Liver (tissue), 9 donors: Measurements from ENCODE around the gene PHKB. TPM values are rescaled to one million over a fixed set of nuclear protein-coding genes. Genes with fewer than 3 reads are reported as not detected.

Experiments
- DNase-seq: peaks from one replicate; pipeline ENCODE4 v3.0.0-alpha.2; 2017; ENCODE audit warnings: low spot score
- H3K27ac ChIP-seq, 2 donors: one replicate each; pipeline ENCODE4 v1.7.0; 2013; ENCODE audit warnings: inconsistent platforms in 2 of 2, low read length in 2 of 2, control low read depth in 1 of 2, low read depth in 1 of 2, mild to moderate bottlenecking in 1 of 2
- H3K27me3 ChIP-seq, 4 donors: one replicate each; pipeline versions ENCODE4 v1.6.1 to v1.7.0; 2013; ENCODE audit warnings: low read length in 3 of 4, inconsistent platforms in 1 of 4, mild to moderate bottlenecking in 1 of 4, moderate library complexity in 1 of 4; ENCODE audit not compliant: control insufficient read depth in 4 of 4, insufficient read depth in 4 of 4
- H3K36me3 ChIP-seq, 4 donors: one replicate each; pipeline versions ENCODE4 v1.6.1 to v1.7.0; 2013; ENCODE audit warnings: low read length in 3 of 4, mild to moderate bottlenecking in 3 of 4, low read depth in 1 of 4, moderate library complexity in 1 of 4; ENCODE audit not compliant: control insufficient read depth in 4 of 4, insufficient read depth in 3 of 4
- H3K4me1 ChIP-seq, 4 donors: one replicate each; pipeline versions ENCODE4 v1.6.1 to v1.7.0; 2013; ENCODE audit warnings: low read length in 3 of 4, mild to moderate bottlenecking in 3 of 4, moderate library complexity in 1 of 4; ENCODE audit not compliant: control insufficient read depth in 4 of 4, insufficient read depth in 4 of 4
- H3K4me3 ChIP-seq, 3 donors: one replicate each; pipeline versions ENCODE4 v1.6.1 to v1.7.0; 2013; ENCODE audit warnings: low read length in 3 of 3, control low read depth in 1 of 3, low read depth in 1 of 3, mild to moderate bottlenecking in 1 of 3
- H3K9ac ChIP-seq, 2 donors: one replicate each; pipeline ENCODE4 v1.7.0; 2013; ENCODE audit warnings: low read length in 2 of 2, mild to moderate bottlenecking in 2 of 2, moderate library complexity in 2 of 2, control low read depth in 1 of 2, low read depth in 1 of 2
- H3K9me3 ChIP-seq, 4 donors: one replicate each; pipeline versions ENCODE4 v1.6.1 to v1.7.0; 2013; ENCODE audit warnings: low read length in 3 of 4; ENCODE audit not compliant: control insufficient read depth in 4 of 4
- ATF3 ChIP-seq: IDR thresholded peaks from 2 replicates; pipeline ENCODE4 v1.6.1; 2016; ENCODE audit warnings: antibody characterized with exemption
- CTCF ChIP-seq: fragments of 150-350 bp; IDR thresholded peaks from 2 replicates; pipeline ENCODE4 v1.5.1; 2017; ENCODE audit warnings: improper control_type of control experiment, low read depth, low read length; ENCODE audit not compliant: missing input control
- FOXA1 ChIP-seq: IDR thresholded peaks from 2 replicates; pipeline ENCODE4 v1.6.1; 2016; ENCODE audit warnings: antibody characterized with exemption
- GABPA ChIP-seq, 2 donors: IDR thresholded peaks in 1 of 2; conservative IDR thresholded peaks in 1 of 2; 2 replicates each; pipeline ENCODE4 v1.6.1; 2016; ENCODE audit warnings: antibody characterized with exemption in 2 of 2, mild to moderate bottlenecking in 1 of 2, moderate library complexity in 1 of 2
- HNF4A ChIP-seq, 2 donors: conservative IDR thresholded peaks; 2 replicates each; pipeline ENCODE4 v1.6.1; 2016; ENCODE audit warnings: antibody characterized with exemption in 2 of 2, mild to moderate bottlenecking in 2 of 2
- HNF4G ChIP-seq: IDR thresholded peaks from 2 replicates; pipeline ENCODE4 v1.6.1; 2016; ENCODE audit warnings: antibody characterized with exemption
- JUND ChIP-seq, 2 donors: IDR thresholded peaks; 2 replicates each; pipeline ENCODE4 v1.6.1; 2016; ENCODE audit warnings: antibody characterized with exemption in 2 of 2
- MAX ChIP-seq: IDR thresholded peaks from 2 replicates; pipeline ENCODE4 v1.6.1; 2016; ENCODE audit warnings: antibody characterized with exemption
- NR2F2 ChIP-seq: IDR thresholded peaks from 2 replicates; pipeline ENCODE4 v1.6.1; 2016; ENCODE audit warnings: antibody characterized with exemption
- RAD21 ChIP-seq, 2 donors: IDR thresholded peaks; 2 replicates each; pipeline ENCODE4 v1.6.1; 2016; ENCODE audit warnings: antibody characterized with exemption in 2 of 2, mild to moderate bottlenecking in 2 of 2
- RXRA ChIP-seq, 2 donors: IDR thresholded peaks; 2 replicates each; pipeline ENCODE4 v1.6.1; 2017 to 2018; ENCODE audit warnings: antibody characterized with exemption in 2 of 2, mild to moderate bottlenecking in 1 of 2
- YY1 ChIP-seq: IDR thresholded peaks from 2 replicates; pipeline ENCODE4 v1.6.1; 2016; ENCODE audit warnings: antibody characterized with exemption, mild to moderate bottlenecking
- WGBS: extraction: QIAGEN DNeasy Blood & Tissue Kit; methylation state at CpG from one replicate; pipeline ENCODE4 v1.1.7; 2013; 5-methylcytosine and 5-hydroxymethylcytosine counted together
- polyA plus RNA-seq, 2 donors: library from polyadenylated mRNA; stranded (reverse) in 1 of 2; unstranded in 1 of 2; fragments of 200-250 nt in 1 of 2; fragments of >200 nt in 1 of 2; fragmentation: Nextera tagmentation in 1 of 2; extraction: Ambion mirVana in 1 of 2; gene quantifications; one replicate each; pipeline versions ENCODE4 v1.2.1 to v1.2.3, GENCODE V29; 2013 to 2015
- total RNA-seq, 2 donors: library from RNA; depleted of rRNA; stranded (reverse); fragments of >200 nt; gene quantifications; one replicate each; pipeline ENCODE4 v1.2.3, GENCODE V29; 2014
- donor health status: healthy.
- donor health status: healthy.
- donor health status: healthy.
- donor health status: healthy.
- donor health status: healthy.

The PHKB gene
- total and polyA plus RNA-seq, 4 donors, result 13.2 to 49.1 (median 29.0) TPM

GRCh38 chr16:47644661-47645060 lies 183.5 kb downstream of the PHKB start:
- no peak overlapping the region for H3K4me3 ChIP-seq
- peaks cover 1 to 14% (median 7%) of the 10 kb centered on the region in 4 donors for H3K36me3 ChIP-seq
- TF ChIP-seq CTCF (no peak), NR2F2 (no peak), RXRA (IDR thresholded peaks at IDR 0.05) (no peak), ATF3 (no peak), YY1 (no peak), GABPA (IDR thresholded peaks at IDR 0.05 in 1 of 2, conservative IDR thresholded peaks at IDR 0.05 in 1 of 2) (no peak), HNF4G (no peak)

GRCh38 chr16:47646914-47647313 lies 185.8 kb downstream of the PHKB start:
- Histone ChIP-seq H3K36me3 (peaks cover 1 to 24% (median 14%) of the 10 kb centered on the region in 4 donors), H3K4me1 (no peaks in the 10 kb centered on the region), H3K27ac (no peak overlapping the region), H3K4me3 (no peak overlapping the region), H3K9me3 (no peaks in the 10 kb centered on the region), H3K9ac (no peak overlapping the region), H3K27me3 (no peaks in the 10 kb centered on the region)
- WGBS, result 96% methylated on average over 4 of the region's 4 CpGs
- no peak for DNase-seq
- no peak for TF ChIP-seq YY1
- no peak for TF ChIP-seq CTCF
- no peak for TF ChIP-seq GABPA (IDR thresholded peaks at IDR 0.05 in 1 of 2, conservative IDR thresholded peaks at IDR 0.05 in 1 of 2)
- no peak for TF ChIP-seq FOXA1
- TF ChIP-seq MAX, result no peak
- no peak for TF ChIP-seq ATF3

More at GRCh38 chr16:47644661-47645060, 183.5 kb downstream of the PHKB start:
- Histone ChIP-seq H3K4me1 (no peaks in the 10 kb centered on the region), H3K27ac (no peak overlapping the region), H3K9ac (no peak overlapping the region), H3K27me3 (no peaks in the 10 kb centered on the region), H3K9me3 (no peaks in the 10 kb centered on the region)
- no peak for DNase-seq

- 42% methylated on average over 3 of the region's 3 CpGs for WGBS
- Histone ChIP-seq H3K27ac (no peak overlapping the region), H3K4me1 (peaks cover 2 to 8% (median 4%) of the 10 kb centered on the region in 4 donors), H3K9ac (no peak overlapping the region), H3K36me3 (peaks cover 0 to 26% (median 22%) of the 10 kb centered on the region in 4 donors), H3K4me3 (no peak overlapping the region), H3K9me3 (no peaks in the 10 kb centered on the region), H3K27me3 (no peaks in the 10 kb centered on the region)
- DNase-seq, result no peak
- no peak for TF ChIP-seq NR2F2
- peak in 1 of 2 donors; percentile 8 for TF ChIP-seq RAD21 (IDR thresholded peaks at IDR 0.05)
- peak in 1 of 2 donors; percentile 16 for TF ChIP-seq RXRA (IDR thresholded peaks at IDR 0.05)
- peak; percentile 15 for TF ChIP-seq YY1
- peak; percentile 54 to 62 for TF ChIP-seq HNF4A (conservative IDR thresholded peaks at IDR 0.05)
- TF ChIP-seq JUND (IDR thresholded peaks at IDR 0.05), result no peak
Measured at GRCh38 chr16:47657032-47657431, 195.9 kb downstream of the PHKB start.
